ENCODE measurements around the gene ZNF692.

ZNF692 gene

DNA sequence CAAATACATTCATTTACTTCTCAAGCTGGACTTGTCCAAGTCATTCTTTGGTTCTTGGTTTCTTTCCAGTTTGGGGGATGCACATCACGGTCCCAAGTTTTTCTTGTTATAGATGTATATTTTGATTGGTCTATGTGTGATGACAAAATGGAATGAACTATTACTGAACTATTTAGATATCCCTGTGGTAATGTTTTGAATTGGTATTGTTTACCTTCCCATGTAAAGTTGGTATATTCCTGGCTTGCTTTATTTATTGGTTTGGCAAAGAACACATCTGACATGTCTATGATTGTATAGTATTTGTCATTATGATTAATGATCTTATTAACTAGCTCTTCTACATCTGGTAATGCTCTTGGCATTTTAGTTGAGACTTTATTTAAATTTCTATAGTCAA is 22.4 kb upstream of the ZNF692 start:
- DNase-seq = no peak

GRCh38 chr1:248873993-248874533 is 15.2 kb upstream of the ZNF692 start:
- peak; percentile 80 for DNase-seq

DNA sequence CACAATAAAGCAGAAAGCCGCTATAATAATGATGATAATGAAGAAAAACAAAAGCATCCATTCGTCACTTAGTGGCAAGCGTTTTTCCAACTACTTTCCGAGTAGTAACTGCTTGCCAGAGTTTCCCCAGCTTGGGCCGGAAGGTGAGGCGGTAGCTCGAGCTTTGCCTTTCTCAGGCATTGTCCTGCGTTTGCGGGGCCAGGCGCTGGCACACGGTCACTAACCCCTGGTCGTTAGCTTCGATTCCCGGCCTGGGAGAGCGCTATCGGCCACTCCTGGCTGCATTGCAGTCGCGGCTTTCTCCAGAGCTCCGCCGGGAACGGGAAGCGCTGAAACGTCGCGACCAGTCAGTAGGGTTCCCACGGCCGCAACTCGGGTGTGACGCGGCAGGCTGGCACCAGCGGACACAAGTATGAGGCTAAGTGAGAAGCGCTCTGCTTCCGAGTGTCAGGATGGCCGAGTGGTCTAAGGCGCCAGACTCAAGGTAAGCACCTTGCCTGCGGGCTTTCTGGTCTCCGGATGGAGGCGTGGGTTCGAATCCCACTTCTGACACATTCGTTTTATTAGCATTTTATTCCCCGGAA is 14.6 kb upstream of the ZNF692 start:
- DNase-seq = peak; percentile 92

DNA sequence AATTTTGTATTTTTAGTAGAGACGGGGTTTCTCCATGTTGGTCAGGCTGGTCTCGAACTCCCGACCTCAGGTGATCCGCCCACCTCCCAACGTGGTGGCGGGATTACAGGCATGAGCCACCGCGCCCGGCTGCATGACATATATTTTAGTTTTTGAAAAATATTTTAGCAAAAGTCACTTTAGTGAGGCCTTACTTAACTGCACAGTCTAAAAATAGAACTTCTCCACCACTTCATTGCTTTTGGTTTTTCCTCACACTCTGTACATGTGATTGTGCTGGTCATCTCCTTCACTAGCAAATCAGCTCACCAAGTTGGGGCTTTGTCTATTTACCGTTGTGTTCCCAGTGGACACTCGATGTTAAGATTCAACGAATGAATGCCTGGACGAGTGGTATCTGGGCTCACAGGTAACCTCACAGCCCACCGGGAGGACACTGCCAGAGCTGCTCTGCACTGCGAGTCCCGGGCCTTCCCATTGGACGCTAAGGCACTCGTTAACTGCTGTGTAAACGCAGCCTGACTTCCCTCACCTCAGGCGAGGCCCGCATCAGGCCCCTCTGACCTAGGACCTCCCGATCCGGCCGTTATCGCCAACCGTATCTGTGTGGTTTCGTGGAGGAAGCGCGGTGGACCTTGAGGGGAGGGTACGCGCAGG is 14.0 kb upstream of the ZNF692 start:
- DNase-seq = peak; percentile 62

GRCh38 chr1:248871837-248872401 is 13.0 kb upstream of the ZNF692 start:
- DNase-seq = no peak

- DNase-seq = peak; percentile 83
Measured at GRCh38 chr1:248862998-248863881, 4.4 kb upstream of the ZNF692 start.

DNA sequence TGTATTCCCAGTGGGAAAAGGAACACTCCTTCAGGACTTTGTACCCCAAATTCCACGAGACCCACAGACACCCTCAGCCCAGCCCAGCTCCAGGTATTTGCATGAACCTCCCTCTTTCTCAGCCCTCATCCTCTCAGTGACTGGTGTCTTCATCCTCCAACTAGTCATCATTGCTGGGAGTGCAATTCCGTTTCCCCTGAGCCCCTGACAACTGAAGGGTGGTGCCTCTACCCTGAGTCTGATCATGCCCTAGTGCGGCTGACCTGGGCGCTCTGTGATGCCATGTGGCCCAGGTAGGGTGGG is 3.8 kb upstream of the ZNF692 start:
- DNase-seq = no peak

DNA sequence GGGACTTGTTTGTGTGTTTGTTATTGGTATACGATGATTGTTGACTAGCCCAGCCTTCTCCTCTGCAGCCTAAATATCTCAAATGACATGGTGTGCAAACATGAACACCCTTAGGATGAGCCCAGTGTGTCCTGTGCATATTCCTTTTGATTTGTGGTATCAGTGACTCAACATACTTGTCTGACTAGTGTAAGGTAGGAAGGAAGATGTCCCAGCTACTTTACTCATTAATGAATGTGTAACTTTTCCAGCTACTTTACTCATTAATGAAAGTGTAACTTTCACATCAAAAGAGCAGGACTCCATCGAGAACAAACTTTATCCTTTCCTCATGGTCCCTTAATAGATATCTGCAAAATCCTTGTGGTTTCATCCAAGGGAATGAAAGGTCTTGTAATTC is 2.7 kb upstream of the ZNF692 start:
- no peak for DNase-seq

DNA sequence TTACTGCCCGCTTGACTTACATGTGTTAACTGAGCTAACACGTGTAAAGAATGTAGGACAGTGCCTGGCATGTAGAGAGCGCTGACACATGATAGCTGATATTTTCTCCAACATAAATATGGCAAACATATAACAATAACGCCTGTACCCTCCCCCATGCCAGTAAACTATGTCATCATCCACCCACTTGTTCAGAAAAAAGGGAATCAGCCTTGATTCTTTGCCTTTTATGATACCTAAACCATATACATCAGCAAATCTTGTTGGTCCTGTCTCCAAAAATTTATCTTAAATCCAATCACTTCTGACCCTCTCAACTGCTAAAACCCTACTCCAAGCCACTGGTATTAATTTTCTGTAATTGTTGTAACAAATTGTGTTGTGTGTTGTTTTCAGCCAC is 1.1 kb upstream of the ZNF692 start:
- no peak for DNase-seq

DNA sequence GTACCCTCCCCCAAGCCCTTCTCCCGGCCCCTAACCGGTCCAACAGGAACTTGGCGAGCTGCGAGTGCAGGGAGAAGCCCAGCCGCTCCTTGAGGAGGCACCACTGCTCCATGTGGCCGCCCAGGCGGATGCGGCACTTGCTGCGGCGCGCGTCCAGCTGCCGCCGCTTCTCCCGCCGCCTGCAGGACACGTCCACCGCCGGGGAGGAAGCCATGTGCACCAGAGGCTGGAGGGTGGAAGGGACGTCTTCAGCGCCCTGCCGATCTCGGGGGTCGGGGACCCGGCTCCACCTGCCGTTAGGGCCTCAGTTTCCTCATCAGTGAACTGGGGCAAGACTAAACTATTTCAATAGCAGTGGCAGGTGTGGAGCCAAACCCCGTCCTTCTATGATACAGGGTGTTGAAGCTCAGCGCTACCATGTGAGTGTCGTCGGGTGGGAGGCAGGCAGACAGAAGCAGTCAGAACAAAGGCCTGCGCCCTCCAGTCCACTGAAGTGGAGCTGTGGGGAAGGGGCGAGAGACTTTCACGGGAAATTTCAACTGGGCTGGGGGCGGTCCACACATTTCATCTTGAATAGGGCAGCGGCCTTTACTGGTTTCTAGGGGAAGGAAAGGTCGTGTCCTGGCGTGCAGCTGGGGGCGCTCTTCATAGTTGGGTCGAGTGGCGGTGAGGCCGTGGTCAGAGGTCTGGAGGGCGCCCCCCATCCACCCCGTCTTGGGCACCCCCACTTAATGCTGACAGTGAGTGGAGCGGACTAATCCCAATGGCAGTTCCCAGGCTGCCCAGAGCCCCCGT is 592 bp downstream of the ZNF692 start:
- DNase-seq = peak; percentile 35

- DNase-seq = no peak
Measured at GRCh38 chr1:248857749-248858095, 1.2 kb downstream of the ZNF692 start.

DNA sequence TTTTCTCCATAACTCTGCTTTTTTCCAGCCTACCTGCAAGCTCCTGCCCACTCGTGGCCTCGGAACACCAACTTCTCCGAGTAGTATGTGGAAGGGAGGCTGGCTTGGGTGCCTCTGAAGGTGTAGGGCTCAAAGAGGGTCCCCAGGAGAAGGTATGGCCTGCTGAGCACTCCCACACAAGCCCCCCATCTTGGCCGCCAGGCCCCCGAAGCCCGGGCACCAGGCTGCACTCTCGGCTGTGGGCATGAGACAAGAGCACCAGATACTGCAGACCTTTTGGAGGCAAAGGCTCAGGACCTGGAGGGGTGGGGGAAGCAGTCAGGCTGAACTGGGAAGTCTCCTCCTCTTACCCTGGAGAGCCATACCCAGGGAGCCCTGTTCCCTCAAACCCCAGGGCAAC is 1.7 kb downstream of the ZNF692 start:
- DNase-seq = no peak

DNA sequence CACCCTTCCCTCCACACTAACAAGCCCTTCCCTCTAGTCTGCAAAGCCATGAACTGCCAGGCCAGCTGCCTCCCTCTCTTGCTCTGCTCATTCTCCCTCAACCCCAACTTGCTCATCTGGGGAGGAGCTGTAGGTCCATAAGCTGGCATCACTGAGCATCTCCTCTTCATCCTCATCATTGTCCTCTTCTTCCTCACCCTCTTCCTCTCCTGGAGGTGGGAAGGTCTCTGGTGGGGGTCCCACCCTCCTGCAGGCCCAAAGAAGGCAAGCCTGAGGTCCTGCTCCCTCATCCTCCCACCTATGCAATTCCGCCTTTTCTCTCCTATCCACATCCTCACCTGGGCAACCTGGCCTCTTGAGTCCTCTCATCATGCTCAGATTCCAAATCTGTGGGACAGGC is 2.7 kb downstream of the ZNF692 start:
- no peak for DNase-seq

GRCh38 chr1:248855580-248855979 is 3.3 kb downstream of the ZNF692 start:
- DNase-seq = no peak

DNA sequence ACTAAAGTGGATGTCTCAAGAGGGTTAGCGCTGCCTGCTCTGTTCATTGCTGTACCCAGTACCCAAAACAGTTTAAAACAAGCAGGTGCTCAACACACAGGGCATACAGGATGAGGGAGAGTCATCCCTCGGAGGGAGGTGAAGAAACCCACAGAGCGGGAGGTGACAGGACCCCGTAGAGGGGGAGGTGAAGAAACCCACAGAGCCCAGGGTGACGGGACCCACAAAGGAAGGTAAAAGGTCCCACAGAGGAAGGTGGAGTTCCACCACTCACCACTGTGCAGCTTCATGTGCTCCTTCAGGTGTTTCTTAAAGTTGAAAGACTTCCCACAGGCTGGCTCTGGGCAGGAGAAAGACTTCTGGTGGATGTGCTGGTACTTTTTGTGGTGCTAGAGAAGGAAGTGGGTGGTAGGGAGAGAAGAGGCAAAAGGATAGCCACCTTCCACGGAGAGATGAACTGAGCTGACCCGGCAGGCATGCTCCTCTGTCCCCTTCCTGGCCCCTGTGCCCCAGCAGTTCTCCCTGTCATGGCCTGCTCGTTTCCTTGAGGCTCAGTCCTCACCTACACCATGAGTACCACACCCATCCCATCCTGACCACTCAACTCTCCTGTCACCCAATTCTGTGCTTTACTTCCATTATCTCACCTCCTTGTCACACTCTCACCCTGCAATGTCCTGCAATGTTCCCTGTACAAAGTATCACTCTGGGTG is 5.1 kb downstream of the ZNF692 start:
- DNase-seq = no peak

- no peak for DNase-seq
Measured at GRCh38 chr1:248852481-248853405, 6.1 kb downstream of the ZNF692 start.

DNA sequence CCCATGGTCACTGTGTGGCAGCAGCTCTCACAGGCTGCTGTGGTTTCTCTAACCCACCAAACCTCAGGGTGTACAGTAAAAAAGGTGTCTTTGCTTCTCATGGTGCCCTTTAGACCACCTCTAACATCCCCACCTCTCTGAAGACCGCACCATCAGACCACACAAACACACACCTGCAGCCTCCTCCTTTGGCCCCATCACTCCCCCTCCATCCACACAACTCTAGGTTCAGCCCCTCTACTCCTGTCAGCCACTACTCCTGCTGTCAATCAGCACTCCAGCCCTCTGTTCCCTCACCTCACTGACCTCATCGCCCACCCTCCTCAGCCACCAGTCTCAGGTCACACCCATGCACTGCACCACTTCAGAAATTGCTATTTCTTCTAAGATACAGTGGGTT is 7.5 kb downstream of the ZNF692 start:
- DNase-seq = no peak

DNA sequence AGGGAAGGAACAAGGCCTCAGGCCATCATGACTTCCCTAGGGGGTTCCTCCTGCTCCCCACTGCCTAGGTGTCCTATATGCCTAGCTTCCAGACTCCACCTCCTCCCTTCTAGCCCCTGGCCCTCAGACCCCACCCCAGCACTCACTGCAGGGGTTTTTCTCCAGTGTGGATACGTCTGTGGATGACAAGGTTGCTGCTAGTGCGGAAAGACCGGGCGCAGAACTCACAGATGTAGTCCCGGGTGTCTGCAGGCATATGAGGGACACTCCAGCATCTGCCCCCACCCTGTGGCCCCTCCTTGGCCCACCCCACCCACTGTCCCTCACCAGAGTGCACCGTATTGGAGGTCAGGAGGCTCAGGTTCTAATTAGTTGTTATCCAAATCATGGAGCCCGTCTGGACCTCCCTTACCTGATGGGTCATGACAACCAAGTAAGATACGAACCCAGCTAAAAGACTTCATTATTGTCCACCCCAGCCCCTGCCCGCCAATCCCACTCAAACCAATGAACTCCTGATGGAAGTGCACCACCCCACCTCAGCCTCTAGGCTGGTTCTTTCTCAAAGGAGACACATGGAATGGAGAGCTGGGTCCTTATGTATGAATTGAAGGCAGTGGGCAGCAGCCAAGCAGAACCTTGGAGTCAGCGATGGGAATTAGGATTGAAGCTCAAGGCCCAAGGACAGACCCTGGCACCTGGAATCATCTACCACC is 8.2 kb downstream of the ZNF692 start:
- DNase-seq = no peak

GRCh38 chr1:248850124-248850523 is 8.8 kb downstream of the ZNF692 start:
- no peak for DNase-seq

- no peak for DNase-seq
Measured at GRCh38 chr1:248849637-248850036, 9.2 kb downstream of the ZNF692 start.

Data from activated naive CD4-positive, alpha-beta T cell treated with anti-CD3 and anti-CD28 coated beads, Interleukin-2, amount 50 U/mL, for 16 hours (primary cell).